SU-DHL-6 (cell line): ENCODE data around the gene RIN3.

Source experiments
- H2AFZ ChIP-seq: fragments of 200-600 bp; sonication (generic); 2 replicates; pipeline ENCODE4 v1.6.1; 2014; ENCODE audit warnings: low read depth, mild to moderate bottlenecking, moderate library complexity, mixed read lengths, antibody characterized with exemption, low read length; ENCODE audit not compliant: severe bottlenecking
- H3F3A ChIP-seq: fragments of 200-600 bp; shearing (Covaris generic); 2 replicates; pipeline ENCODE4 v1.6.0; 2016; ENCODE audit warnings: antibody characterized with exemption, mild to moderate bottlenecking; ENCODE audit not compliant: insufficient read depth
- H3K27ac ChIP-seq: fragments of 200-600 bp; sonication (generic); 2 replicates; pipeline ENCODE4 v1.5.1; 2016; ENCODE audit warnings: low read depth, mild to moderate bottlenecking, low read length, moderate library complexity, mixed read lengths
- H3K27me3 ChIP-seq: fragments of 200-600 bp; sonication (generic), shearing (Covaris generic); 2 replicates; pipeline ENCODE4 v1.6.0; 2014; ENCODE audit warnings: mild to moderate bottlenecking, low read length
- H3K36me3 ChIP-seq: fragments of 200-600 bp; sonication (generic); 2 replicates; pipeline ENCODE4 v1.6.1; 2014; ENCODE audit warnings: mild to moderate bottlenecking, low read length, mixed read lengths
- H3K4me2 ChIP-seq: fragments of 300-600, 200-600 bp; shearing (Covaris generic), sonication (generic); 2 replicates; pipeline ENCODE4 v1.6.0; 2014; ENCODE audit warnings: low read length, low read depth, mild to moderate bottlenecking; ENCODE audit not compliant: poor library complexity, severe bottlenecking
- H3K4me3 ChIP-seq: fragments of 200-600 bp; sonication (generic); 2 replicates; pipeline ENCODE4 v1.5.1; 2014; ENCODE audit warnings: antibody characterized with exemption, low read length, mild to moderate bottlenecking, mixed read lengths; ENCODE audit not compliant: insufficient read depth, poor library complexity, severe bottlenecking
- H3K79me2 ChIP-seq: fragments of 200-600 bp; sonication (generic); 2 replicates; pipeline ENCODE4 v1.6.1; 2014; ENCODE audit warnings: mild to moderate bottlenecking, low read length, moderate library complexity; ENCODE audit not compliant: insufficient read depth
- H3K9ac ChIP-seq: fragments of 200-600 bp; sonication (generic); 2 replicates; pipeline ENCODE4 v1.7.0; 2014; ENCODE audit warnings: mild to moderate bottlenecking, low read length
- H3K9me2 ChIP-seq: fragments of 200-600 bp; sonication (generic); replicated peaks from 2 replicates; pipeline ENCODE4 v1.6.1; 2014; ENCODE audit warnings: low read length; ENCODE audit not compliant: insufficient read depth
- H3K9me3 ChIP-seq: fragments of 200-600 bp; sonication (generic); 2 replicates; pipeline ENCODE4 v1.6.1; 2014; ENCODE audit warnings: low read length, mixed read lengths; ENCODE audit not compliant: insufficient read depth
- H4K20me1 ChIP-seq: fragments of 200-600 bp; sonication (generic); 2 replicates; pipeline ENCODE4 v1.6.1; 2014; ENCODE audit warnings: low read depth, mild to moderate bottlenecking, antibody characterized with exemption, low read length, moderate library complexity, mixed read lengths
- CTCF ChIP-seq: fragments of 200-600 bp; sonication (generic); IDR thresholded peaks from one replicate; pipeline ENCODE4 v1.5.1; 2017; ENCODE audit warnings: antibody characterized with exemption, mild to moderate bottlenecking, low read length, moderate library complexity; ENCODE audit not compliant: insufficient read depth, poor library complexity, severe bottlenecking
- EZH2phosphoT487 ChIP-seq: fragments of 200-600 bp; sonication (generic), shearing (Covaris generic); conservative IDR thresholded peaks from 2 replicates; pipeline ENCODE4 v1.6.1; 2018; ENCODE audit warnings: mild to moderate bottlenecking, antibody characterized with exemption, low read length, moderate library complexity, mixed read lengths

Gene RIN3

GRCh38 chr14:92599811-92600210, 86.2 kb downstream of the RIN3 start:
- TF ChIP-seq CTCF (no peak), EZH2phosphoT487 (no peak)
- Histone ChIP-seq H3K9ac (no peak overlapping the region), H3K27ac (no peak overlapping the region)

GRCh38 chr14:92600318-92601053, 86.9 kb downstream of the RIN3 start:
- no peaks in the 10 kb centered on the region for H3K27me3 ChIP-seq
- no peaks in the 10 kb centered on the region for H3K9me3 ChIP-seq
- no peaks in the 10 kb centered on the region for H3K9me2 ChIP-seq
- no peak overlapping the region for H3K27ac ChIP-seq
- H4K20me1 ChIP-seq = no peaks in the 10 kb centered on the region
- TF ChIP-seq CTCF = no peak
- TF ChIP-seq EZH2phosphoT487 = no peak
- H3K79me2 ChIP-seq = no peaks in the 10 kb centered on the region
- H3K36me3 ChIP-seq = no peaks in the 10 kb centered on the region
- no peaks in the 10 kb centered on the region for H3F3A ChIP-seq
- no peak overlapping the region for H3K4me2 ChIP-seq
- no peak overlapping the region for H2AFZ ChIP-seq
- H3K9ac ChIP-seq = no peak overlapping the region
- H3K4me3 ChIP-seq = no peak overlapping the region

More at GRCh38 chr14:92599811-92600210, 86.2 kb downstream of the RIN3 start:
- Histone ChIP-seq H4K20me1 (no peaks in the 10 kb centered on the region), H3F3A (no peaks in the 10 kb centered on the region), H3K36me3 (no peaks in the 10 kb centered on the region), H3K9me2 (no peaks in the 10 kb centered on the region), H3K4me3 (no peak overlapping the region), H3K27me3 (no peaks in the 10 kb centered on the region), H2AFZ (no peak overlapping the region), H3K79me2 (no peaks in the 10 kb centered on the region), H3K9me3 (no peaks in the 10 kb centered on the region), H3K4me2 (no peak overlapping the region)

GRCh38 chr14:92601131-92601710, 87.6 kb downstream of the RIN3 start:
- Histone ChIP-seq H3K9me2 (no peaks in the 10 kb centered on the region), H4K20me1 (no peaks in the 10 kb centered on the region), H3K4me3 (no peak overlapping the region), H3K9ac (no peak overlapping the region), H3K36me3 (no peaks in the 10 kb centered on the region), H3K9me3 (no peaks in the 10 kb centered on the region), H3K27me3 (no peaks in the 10 kb centered on the region), H3F3A (no peaks in the 10 kb centered on the region), H3K79me2 (no peaks in the 10 kb centered on the region), H2AFZ (no peak overlapping the region), H3K27ac (no peak overlapping the region), H3K4me2 (no peak overlapping the region)
- TF ChIP-seq EZH2phosphoT487 (no peak), CTCF (no peak)
